HL-60 (cell line): ENCODE measurements around the gene XPR1.

Experiments used
- DNase-seq, 2 experiments: peaks; one replicate each; pipeline ENCODE4 v3.0.0-alpha.2; 2010 to 2020; ENCODE audit warnings: low read depth in 1 of 2, low spot score in 1 of 2
- H3K27ac ChIP-seq: fragments of 250-450 bp; sonication (Bioruptor Pico); replicated peaks from 2 replicates; pipeline ENCODE4 v1.5.1; 2020; ENCODE audit warnings: mild to moderate bottlenecking, moderate library complexity
- H3K27me3 ChIP-seq: fragments of 250-450 bp; sonication (Bioruptor Pico); 2 replicates; pipeline ENCODE4 v1.5.1; 2021; ENCODE audit warnings: mild to moderate bottlenecking, moderate library complexity; ENCODE audit not compliant: insufficient read depth, poor library complexity, severe bottlenecking
- H3K4me3 ChIP-seq: replicated peaks from 2 replicates; pipeline ENCODE4 v1.5.1; 2011; ENCODE audit warnings: mild to moderate bottlenecking, control low read depth, low read length; ENCODE audit not compliant: insufficient read depth
- CTCF ChIP-seq: IDR thresholded peaks from one replicate; pipeline ENCODE4 v1.5.1; 2011; ENCODE audit warnings: low read length, control low read depth, inconsistent platforms; ENCODE audit not compliant: insufficient read depth
- GABPA ChIP-seq: IDR thresholded peaks from 2 replicates; pipeline ENCODE4 v1.6.1; 2012; ENCODE audit warnings: low read depth
- POLR2AphosphoS5 ChIP-seq: IDR thresholded peaks from 2 replicates; pipeline ENCODE4 v1.6.1; 2012; ENCODE audit warnings: low read depth
- REST ChIP-seq: IDR thresholded peaks from 2 replicates; pipeline ENCODE4 v1.6.1; 2012; ENCODE audit warnings: low read depth; ENCODE audit not compliant: insufficient replicate concordance
- SPI1 ChIP-seq: IDR thresholded peaks from 2 replicates; pipeline ENCODE4 v1.6.1; 2012; ENCODE audit warnings: low read depth, mild to moderate bottlenecking, borderline replicate concordance

Gene XPR1

GRCh38 chr1:180777072-180777689 lies 145.4 kb downstream of the XPR1 start:
- DNase-seq = no peak
- H3K27ac ChIP-seq = no peak overlapping the region
- TF ChIP-seq POLR2AphosphoS5 = no peak
- no peak for TF ChIP-seq REST
- no peak for TF ChIP-seq SPI1
- TF ChIP-seq CTCF = no peak
- TF ChIP-seq GABPA = no peak

DNA sequence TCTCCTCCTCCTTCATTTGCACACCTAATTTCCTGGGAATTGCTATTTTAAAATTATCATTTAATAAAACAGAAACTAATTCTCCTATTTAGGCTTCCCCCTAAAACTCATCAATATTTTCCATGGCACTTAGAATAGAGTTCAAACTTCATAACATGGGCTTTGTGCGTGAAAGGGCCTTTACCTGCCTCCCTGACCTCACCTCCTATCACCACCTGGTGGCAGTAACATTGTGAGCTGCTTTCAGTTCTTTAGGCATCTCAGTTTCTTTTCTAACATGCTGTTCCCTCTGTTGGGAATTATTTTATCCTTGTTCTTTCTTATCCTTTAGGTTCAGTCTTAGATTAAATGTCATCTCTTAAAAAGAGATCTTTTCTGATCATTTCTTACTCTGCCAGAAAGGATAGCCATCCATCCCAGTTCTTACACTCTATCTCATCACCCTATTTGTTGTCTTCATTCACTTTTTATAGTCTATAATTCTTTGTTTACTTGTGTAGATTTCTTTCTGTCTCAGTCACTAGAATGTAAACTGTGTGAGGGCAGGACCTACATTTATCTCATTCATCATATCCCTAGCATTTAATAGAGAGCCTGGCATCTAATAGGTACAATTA lies 147.1 kb downstream of the XPR1 start:
- no peak overlapping the region for H3K4me3 ChIP-seq
- no peak for DNase-seq
- H3K27me3 ChIP-seq = no peaks in the 10 kb centered on the region
- peak; percentile 3 for TF ChIP-seq CTCF
- TF ChIP-seq POLR2AphosphoS5 = no peak
- H3K27ac ChIP-seq = no peak overlapping the region

More at GRCh38 chr1:180777072-180777689, 145.4 kb downstream of the XPR1 start:
- H3K4me3 ChIP-seq = no peak overlapping the region
- no peaks in the 10 kb centered on the region for H3K27me3 ChIP-seq

GRCh38 chr1:180779584-180779983 lies 147.8 kb downstream of the XPR1 start:
- DNase-seq = no peak
- Histone ChIP-seq H3K4me3 (no peak overlapping the region), H3K27ac (no peak overlapping the region), H3K27me3 (no peaks in the 10 kb centered on the region)
- TF ChIP-seq GABPA = no peak
- no peak for TF ChIP-seq REST
- no peak for TF ChIP-seq SPI1
- no peak for TF ChIP-seq CTCF
- no peak for TF ChIP-seq POLR2AphosphoS5

GRCh38 chr1:180781718-180782117 lies 149.9 kb downstream of the XPR1 start:
- no peaks in the 10 kb centered on the region for H3K27me3 ChIP-seq
- no peak for DNase-seq
- TF ChIP-seq CTCF (no peak), SPI1 (no peak), GABPA (no peak), REST (no peak), POLR2AphosphoS5 (no peak)
- H3K27ac ChIP-seq = no peak overlapping the region
- no peak overlapping the region for H3K4me3 ChIP-seq
